Measurements from ENCODE around the gene JARID2. TPM values are rescaled to one million over a fixed set of nuclear protein-coding genes. Genes with fewer than 3 reads are reported as not detected.

Gene JARID2
- total RNA-seq, 1 experiment from 2014 or later, result 6.0 TPM

DNA sequence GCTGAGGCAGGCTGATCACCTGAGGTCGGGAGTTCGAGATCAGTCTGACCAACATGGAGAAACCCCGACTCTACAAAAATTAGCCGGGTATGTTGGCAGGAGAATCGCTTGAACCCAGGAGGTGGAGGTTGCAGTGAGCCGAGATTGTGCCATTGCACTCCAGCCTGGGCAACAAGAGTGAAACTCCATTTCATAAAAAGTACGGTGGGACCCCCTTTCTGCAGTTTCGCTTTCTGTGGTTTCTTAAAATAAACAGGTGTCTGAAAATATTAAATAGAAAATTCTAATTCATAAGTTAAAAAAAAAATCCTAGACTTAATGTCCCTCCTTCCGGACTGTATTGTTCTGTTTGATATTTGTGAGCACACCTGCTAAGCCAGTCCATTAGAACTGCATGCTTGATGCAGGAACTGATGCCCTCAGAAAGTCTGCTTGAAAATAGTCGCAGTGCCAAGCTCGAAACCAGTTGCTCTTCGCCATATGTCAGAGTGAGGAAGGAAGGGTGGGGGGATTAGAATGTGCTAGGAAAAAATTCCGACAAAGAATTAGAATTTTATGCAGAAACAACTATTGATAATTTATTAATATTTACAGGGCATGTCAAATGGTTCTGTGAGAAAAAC is 85.9 kb downstream of the JARID2 start:
- TF ChIP-seq POLR2AphosphoS5 (IDR thresholded peaks at IDR 0.05; ENCODE audit: low read depth, low read length) (no peak), TCF7L2 (IDR thresholded peaks at IDR 0.05; ENCODE audit: low read depth, low read length) (no peak), SIN3A (IDR thresholded peaks at IDR 0.05; ENCODE audit: borderline replicate concordance, insufficient read depth, low read depth, low read length) (no peak)
- TF ChIP-seq, protein P1, sequence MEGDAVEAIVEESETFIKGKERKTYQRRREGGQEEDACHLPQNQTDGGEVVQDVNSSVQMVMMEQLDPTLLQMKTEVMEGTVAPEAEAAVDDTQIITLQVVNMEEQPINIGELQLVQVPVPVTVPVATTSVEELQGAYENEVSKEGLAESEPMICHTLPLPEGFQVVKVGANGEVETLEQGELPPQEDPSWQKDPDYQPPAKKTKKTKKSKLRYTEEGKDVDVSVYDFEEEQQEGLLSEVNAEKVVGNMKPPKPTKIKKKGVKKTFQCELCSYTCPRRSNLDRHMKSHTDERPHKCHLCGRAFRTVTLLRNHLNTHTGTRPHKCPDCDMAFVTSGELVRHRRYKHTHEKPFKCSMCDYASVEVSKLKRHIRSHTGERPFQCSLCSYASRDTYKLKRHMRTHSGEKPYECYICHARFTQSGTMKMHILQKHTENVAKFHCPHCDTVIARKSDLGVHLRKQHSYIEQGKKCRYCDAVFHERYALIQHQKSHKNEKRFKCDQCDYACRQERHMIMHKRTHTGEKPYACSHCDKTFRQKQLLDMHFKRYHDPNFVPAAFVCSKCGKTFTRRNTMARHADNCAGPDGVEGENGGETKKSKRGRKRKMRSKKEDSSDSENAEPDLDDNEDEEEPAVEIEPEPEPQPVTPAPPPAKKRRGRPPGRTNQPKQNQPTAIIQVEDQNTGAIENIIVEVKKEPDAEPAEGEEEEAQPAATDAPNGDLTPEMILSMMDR (IDR thresholded peaks at IDR 0.05), result no peak
- TF ChIP-seq, protein P2, sequence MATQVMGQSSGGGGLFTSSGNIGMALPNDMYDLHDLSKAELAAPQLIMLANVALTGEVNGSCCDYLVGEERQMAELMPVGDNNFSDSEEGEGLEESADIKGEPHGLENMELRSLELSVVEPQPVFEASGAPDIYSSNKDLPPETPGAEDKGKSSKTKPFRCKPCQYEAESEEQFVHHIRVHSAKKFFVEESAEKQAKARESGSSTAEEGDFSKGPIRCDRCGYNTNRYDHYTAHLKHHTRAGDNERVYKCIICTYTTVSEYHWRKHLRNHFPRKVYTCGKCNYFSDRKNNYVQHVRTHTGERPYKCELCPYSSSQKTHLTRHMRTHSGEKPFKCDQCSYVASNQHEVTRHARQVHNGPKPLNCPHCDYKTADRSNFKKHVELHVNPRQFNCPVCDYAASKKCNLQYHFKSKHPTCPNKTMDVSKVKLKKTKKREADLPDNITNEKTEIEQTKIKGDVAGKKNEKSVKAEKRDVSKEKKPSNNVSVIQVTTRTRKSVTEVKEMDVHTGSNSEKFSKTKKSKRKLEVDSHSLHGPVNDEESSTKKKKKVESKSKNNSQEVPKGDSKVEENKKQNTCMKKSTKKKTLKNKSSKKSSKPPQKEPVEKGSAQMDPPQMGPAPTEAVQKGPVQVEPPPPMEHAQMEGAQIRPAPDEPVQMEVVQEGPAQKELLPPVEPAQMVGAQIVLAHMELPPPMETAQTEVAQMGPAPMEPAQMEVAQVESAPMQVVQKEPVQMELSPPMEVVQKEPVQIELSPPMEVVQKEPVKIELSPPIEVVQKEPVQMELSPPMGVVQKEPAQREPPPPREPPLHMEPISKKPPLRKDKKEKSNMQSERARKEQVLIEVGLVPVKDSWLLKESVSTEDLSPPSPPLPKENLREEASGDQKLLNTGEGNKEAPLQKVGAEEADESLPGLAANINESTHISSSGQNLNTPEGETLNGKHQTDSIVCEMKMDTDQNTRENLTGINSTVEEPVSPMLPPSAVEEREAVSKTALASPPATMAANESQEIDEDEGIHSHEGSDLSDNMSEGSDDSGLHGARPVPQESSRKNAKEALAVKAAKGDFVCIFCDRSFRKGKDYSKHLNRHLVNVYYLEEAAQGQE (IDR thresholded peaks at IDR 0.05; ENCODE audit: insufficient read depth in 1 of 2, low read depth in 2 of 2, low read length in 1 of 2), result no peak
- Histone ChIP-seq H3K27me3 (ENCODE audit: control insufficient read depth, insufficient read depth, low read length) (no peaks in the 10 kb centered on the region), H3K36me3 (ENCODE audit: control insufficient read depth, insufficient read depth, low read length) (no peaks in the 10 kb centered on the region), H3K9me3 (ENCODE audit: control insufficient read depth, insufficient read depth, low read depth, low read length) (no peaks in the 10 kb centered on the region), H3K27ac (ENCODE audit: low read length) (no peak overlapping the region), H3K4me3 (ENCODE audit: low read depth in 2 of 2, low read length in 2 of 2) (no peak overlapping the region), H3K4me1 (ENCODE audit: control insufficient read depth, insufficient read depth, low read length) (no peaks in the 10 kb centered on the region)
- CTCF ChIA-PET, result no interaction called here
- ATAC-seq (no peak), DNase-seq (ENCODE audit: low read depth, low spot score) (no peak)
- no TSS peak for BruUV-seq (replicated peaks)
- POLR2A ChIA-PET, result no interaction called here
- in situ Hi-C loops (cut with HindIII; ENCODE audit: low pct_unique_long_range_greater_than_20kb, low sequenced_read_pairs), result no loop called here
- intact Hi-C loops (cut with micrococcal nuclease; ENCODE audit: unreplicated experiment), result no loop called here

DNA sequence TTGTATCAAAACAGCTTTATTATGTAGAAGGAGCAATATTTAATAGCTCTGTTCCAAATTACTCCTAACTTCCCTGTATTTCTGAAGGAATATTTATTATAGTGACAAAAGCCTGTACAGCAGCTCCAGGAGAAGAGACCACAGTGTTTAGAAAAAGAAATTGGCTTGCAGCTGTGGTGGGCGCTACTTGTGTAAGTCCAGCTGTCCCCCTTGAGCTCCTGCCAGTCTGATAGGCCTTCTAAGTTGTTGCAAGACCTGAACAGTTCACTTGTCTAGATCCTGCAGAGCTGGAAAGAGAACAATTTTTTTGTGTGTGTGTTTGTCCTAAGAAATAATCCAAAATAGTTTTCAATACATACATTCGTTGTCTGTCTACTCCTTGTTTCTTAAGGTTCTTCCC is 86.6 kb downstream of the JARID2 start:
- ATAC-seq (no peak), DNase-seq (ENCODE audit: low read depth, low spot score) (no peak)
- intact Hi-C loops (cut with micrococcal nuclease; ENCODE audit: unreplicated experiment), result no loop called here
- in situ Hi-C loops (cut with HindIII; ENCODE audit: low pct_unique_long_range_greater_than_20kb, low sequenced_read_pairs), result no loop called here
- Histone ChIP-seq H3K4me1 (ENCODE audit: control insufficient read depth, insufficient read depth, low read length) (no peaks in the 10 kb centered on the region), H3K36me3 (ENCODE audit: control insufficient read depth, insufficient read depth, low read length) (no peaks in the 10 kb centered on the region), H3K9me3 (ENCODE audit: control insufficient read depth, insufficient read depth, low read depth, low read length) (no peaks in the 10 kb centered on the region), H3K27me3 (ENCODE audit: control insufficient read depth, insufficient read depth, low read length) (no peaks in the 10 kb centered on the region), H3K27ac (ENCODE audit: low read length) (no peak overlapping the region), H3K4me3 (ENCODE audit: low read depth in 2 of 2, low read length in 2 of 2) (no peak overlapping the region)
- no peak for TF ChIP-seq SIN3A (IDR thresholded peaks at IDR 0.05; ENCODE audit: borderline replicate concordance, insufficient read depth, low read depth, low read length)
- TF ChIP-seq, protein P1 (IDR thresholded peaks at IDR 0.05), result no peak
- no peak for TF ChIP-seq POLR2AphosphoS5 (IDR thresholded peaks at IDR 0.05; ENCODE audit: low read depth, low read length)
- TF ChIP-seq TCF7L2 (IDR thresholded peaks at IDR 0.05; ENCODE audit: low read depth, low read length), result no peak
- TF ChIP-seq, protein P2 (IDR thresholded peaks at IDR 0.05; ENCODE audit: insufficient read depth in 1 of 2, low read depth in 2 of 2, low read length in 1 of 2), result no peak
- no TSS peak for BruUV-seq (replicated peaks)
- POLR2A ChIA-PET, result no interaction called here
- CTCF ChIA-PET, result no interaction called here
